Measurements from ENCODE around the gene RABGAP1L.

- TF ChIP-seq REST (tag by site-specific recombination; IDR thresholded peaks at IDR 0.05) = no peak; the same call in 1 of the 2 replicates
- no peak for TF ChIP-seq ZNF416 (tag by site-specific recombination; IDR thresholded peaks at IDR 0.05)
- TF ChIP-seq ZNF146 (tag by site-specific recombination; IDR thresholded peaks at IDR 0.05) = no peak
- peak; percentile 36; the same call in 1 of the 2 replicates for TF ChIP-seq CTCF (tag by site-specific recombination; IDR thresholded peaks at IDR 0.05)
- peak; percentile 85 for TF ChIP-seq EGR2 (tag by site-specific recombination; IDR thresholded peaks at IDR 0.05; ENCODE audit: low read depth)
- TF ChIP-seq ZNF501 (tag by site-specific recombination; IDR thresholded peaks at IDR 0.05) = peak; percentile 87
- no peak for TF ChIP-seq ZFP3 (tag by site-specific recombination; IDR thresholded peaks at IDR 0.05; ENCODE audit: low read depth)
- TF ChIP-seq FEZF1 (tag by site-specific recombination; IDR thresholded peaks at IDR 0.05) = peak; percentile 44; the same call in 1 of the 2 replicates
- TF ChIP-seq ZNF600 (tag by site-specific recombination; IDR thresholded peaks at IDR 0.05) = peak; percentile 87
- no peak for TF ChIP-seq ZNF202 (tag by site-specific recombination; IDR thresholded peaks at IDR 0.05; ENCODE audit: borderline replicate concordance)
- peak; percentile 65; the same call in 1 of the 2 replicates for TF ChIP-seq ZBTB20 (tag by site-specific recombination; IDR thresholded peaks at IDR 0.05)
- no peak for TF ChIP-seq ZNF138 (tag by site-specific recombination; IDR thresholded peaks at IDR 0.05; ENCODE audit: borderline replicate concordance)
Measured at GRCh38 chr1:174159252-174160108, at the start of gene RABGAP1L.

All from HEK293 (cell line).